IMR-90 (cell line): ENCODE results near the gene INPP4A. TPM values are rescaled to one million over a fixed set of nuclear protein-coding genes. Genes with fewer than 3 reads are reported as not detected.

ENCODE experiments used
- ATAC-seq: fragments of 200-7000 bp; cut with Tn5 transposase; 2 replicates; pipeline ENCODE4 v1.9.1; 2020; ENCODE audit warnings: low read depth, mild to moderate bottlenecking, moderate library complexity
- BruUV-seq: library from RNA; stranded (reverse); fragments of 400-500 nt; replicated peaks from 2 replicates; lab custom pipeline; 2021; lab: Mats Ljungman, UMichigan
- CTCF ChIA-PET: fragments of 300-600 bp; formaldehyde crosslinking; extraction: SDS; loops from one replicate; lab custom pipeline; 2021; ENCODE audit warnings: antibody characterized with exemption; lab: Yijun Ruan, JAX
- POLR2A ChIA-PET: fragments of 300-600 bp; sonication (Branson Sonifier 250); formaldehyde crosslinking; loops from one replicate; lab custom pipeline; 2022; ENCODE audit warnings: antibody characterized with exemption; ENCODE audit not compliant: unreplicated experiment; lab: Charles Lee
- DNase-seq: peaks from one replicate; pipeline ENCODE4 v3.0.0; 2013
- H2AFZ ChIP-seq: replicated peaks from 2 replicates; pipeline ENCODE3; 2013; ENCODE audit warnings: low read length, mild to moderate bottlenecking; ENCODE audit not compliant: poor library complexity
- H2AK5ac ChIP-seq: 2 replicates; pipeline ENCODE4 v1.6.1; 2013; ENCODE audit warnings: low read depth, low read length, inconsistent platforms
- H2AK9ac ChIP-seq: replicated peaks from 2 replicates; pipeline ENCODE3; 2013; ENCODE audit warnings: mild to moderate bottlenecking, low read depth, low read length, moderate library complexity; ENCODE audit not compliant: poor library complexity
- H2BK120ac ChIP-seq: 2 replicates; pipeline ENCODE4 v1.6.1; 2013; ENCODE audit warnings: low read depth, low read length, inconsistent platforms
- H2BK15ac ChIP-seq: 3 replicates; pipeline ENCODE4 v1.6.1; 2013; ENCODE audit warnings: low read depth, low read length, inconsistent platforms
- H2BK20ac ChIP-seq: 2 replicates; pipeline ENCODE4 v1.6.1; 2013; ENCODE audit warnings: low read depth, mild to moderate bottlenecking, inconsistent platforms, low read length, moderate library complexity
- H2BK5ac ChIP-seq: 2 replicates; pipeline ENCODE4 v1.6.1; 2013; ENCODE audit warnings: mild to moderate bottlenecking, low read depth, low read length, inconsistent platforms; ENCODE audit not compliant: poor library complexity, severe bottlenecking
- H3K14ac ChIP-seq: replicated peaks from 2 replicates; pipeline ENCODE4 v1.6.1; 2013; ENCODE audit warnings: low read depth, low read length, inconsistent platforms
- H3K18ac ChIP-seq: 2 replicates; pipeline ENCODE4 v1.6.1; 2013; ENCODE audit warnings: low read depth, low read length, control low read depth
- H3K23ac ChIP-seq: 2 replicates; pipeline ENCODE4 v1.6.1; 2013; ENCODE audit warnings: low read depth, low read length, inconsistent platforms
- H3K27ac ChIP-seq: 2 replicates; pipeline ENCODE4 v1.5.1; 2013; ENCODE audit warnings: mild to moderate bottlenecking, control low read depth, low read length; ENCODE audit not compliant: insufficient read depth
- H3K27me3 ChIP-seq: 2 replicates; pipeline ENCODE4 v1.6.1; 2013; ENCODE audit warnings: low read length; ENCODE audit not compliant: control insufficient read depth, insufficient read depth
- H3K36me3 ChIP-seq: 2 replicates; pipeline ENCODE4 v1.6.1; 2013; ENCODE audit warnings: low read length, mixed read lengths; ENCODE audit not compliant: control insufficient read depth, insufficient read depth
- H3K4ac ChIP-seq: 2 replicates; pipeline ENCODE4 v1.6.1; 2013; ENCODE audit warnings: low read depth, low read length, inconsistent platforms
- H3K4me1 ChIP-seq: 2 replicates; pipeline ENCODE4 v1.6.1; 2013; ENCODE audit warnings: low read length, mixed read lengths; ENCODE audit not compliant: control insufficient read depth, insufficient read depth
- H3K4me2 ChIP-seq: 2 replicates; pipeline ENCODE4 v1.6.1; 2013; ENCODE audit warnings: low read depth, mild to moderate bottlenecking, control low read depth, low read length, moderate library complexity
- H3K4me3 ChIP-seq: 2 replicates; pipeline ENCODE4 v1.5.1; 2013; ENCODE audit warnings: low read depth, mild to moderate bottlenecking, control low read depth, low read length, moderate library complexity; ENCODE audit not compliant: insufficient read depth
- H3K56ac ChIP-seq: 2 replicates; pipeline ENCODE4 v1.6.1; 2013; ENCODE audit warnings: low read length, inconsistent platforms; ENCODE audit not compliant: insufficient read depth; ENCODE audit errors: extremely low read depth
- H3K79me1 ChIP-seq, 2 experiments: 2 replicates each; pipeline ENCODE4 v1.6.1; 2013; ENCODE audit warnings: low read length in 2 of 2, inconsistent platforms in 1 of 2, low read depth in 1 of 2
- H3K9ac ChIP-seq: 2 replicates; pipeline ENCODE4 v1.6.1; 2013; ENCODE audit warnings: low read depth, low read length, control low read depth
- H3K9me1 ChIP-seq: 2 replicates; pipeline ENCODE4 v1.6.1; 2013; ENCODE audit warnings: low read length, inconsistent platforms; ENCODE audit not compliant: insufficient read depth
- H3K9me3 ChIP-seq: 2 replicates; pipeline ENCODE4 v1.6.1; 2013; ENCODE audit warnings: low read length; ENCODE audit not compliant: control insufficient read depth, insufficient read depth
- H4K20me1 ChIP-seq: 2 replicates; pipeline ENCODE4 v1.6.1; 2013; ENCODE audit warnings: low read length, inconsistent platforms; ENCODE audit not compliant: insufficient read depth
- H4K5ac ChIP-seq: 2 replicates; pipeline ENCODE4 v1.6.1; 2013; ENCODE audit warnings: mild to moderate bottlenecking, low read depth, low read length, control low read depth
- H4K8ac ChIP-seq, 2 experiments: 2 replicates each; pipeline ENCODE4 v1.6.1; 2013; ENCODE audit warnings: low read depth in 2 of 2, low read length in 2 of 2, control low read depth in 1 of 2, inconsistent platforms in 1 of 2
- H4K91ac ChIP-seq: 2 replicates; pipeline ENCODE4 v1.6.1; 2013; ENCODE audit warnings: low read depth, low read length, inconsistent platforms; ENCODE audit not compliant: insufficient read depth
- BHLHE40 ChIP-seq: fragments of 150-350 bp; IDR thresholded peaks from 2 replicates; pipeline ENCODE4 v1.6.1; 2016; ENCODE audit warnings: mild to moderate bottlenecking, low read depth, low read length
- CEBPB ChIP-seq: IDR thresholded peaks from 2 replicates; pipeline ENCODE4 v1.6.1; 2012; ENCODE audit warnings: low read depth, low read length, improper control_type of control experiment
- CHD1 ChIP-seq: IDR thresholded peaks from 2 replicates; pipeline ENCODE4 v1.6.1; 2012; ENCODE audit warnings: low read depth, low read length, improper control_type of control experiment
- FOS ChIP-seq: fragments of 150-350 bp; IDR thresholded peaks from 2 replicates; pipeline ENCODE4 v1.6.1; 2016; ENCODE audit warnings: low read depth, low read length
- MAFK ChIP-seq: IDR thresholded peaks from 2 replicates; pipeline ENCODE4 v1.6.1; 2012; ENCODE audit warnings: low read depth, low read length, improper control_type of control experiment
- MAZ ChIP-seq: IDR thresholded peaks from 2 replicates; pipeline ENCODE4 v1.6.1; 2012; ENCODE audit warnings: low read depth, mild to moderate bottlenecking, low read length, improper control_type of control experiment, moderate library complexity, borderline replicate concordance
- MXI1 ChIP-seq: IDR thresholded peaks from 2 replicates; pipeline ENCODE4 v1.6.1; 2012; ENCODE audit warnings: low read depth, mild to moderate bottlenecking, low read length, moderate library complexity, borderline replicate concordance
- NFE2L2 ChIP-seq: fragments of 150-350 bp; IDR thresholded peaks from 2 replicates; pipeline ENCODE4 v1.6.1; 2016; ENCODE audit warnings: low read depth, mild to moderate bottlenecking, low read length
- POLR2A ChIP-seq: IDR thresholded peaks from 2 replicates; pipeline ENCODE4 v1.6.1; 2012; ENCODE audit warnings: mild to moderate bottlenecking, low read depth, low read length
- RAD21 ChIP-seq: IDR thresholded peaks from 2 replicates; pipeline ENCODE4 v1.6.1; 2012; ENCODE audit warnings: low read length, improper control_type of control experiment
- RCOR1 ChIP-seq: IDR thresholded peaks from 2 replicates; pipeline ENCODE4 v1.6.1; 2012; ENCODE audit warnings: mild to moderate bottlenecking, low read length, improper control_type of control experiment; ENCODE audit not compliant: insufficient replicate concordance
- RFX5 ChIP-seq: IDR thresholded peaks from 2 replicates; pipeline ENCODE4 v1.8.0; 2012; ENCODE audit warnings: low read depth, mild to moderate bottlenecking, low read length, moderate library complexity
- SMC3 ChIP-seq: fragments of 150-350 bp; IDR thresholded peaks from 2 replicates; pipeline ENCODE4 v1.6.1; 2016; ENCODE audit warnings: low read depth, mild to moderate bottlenecking, antibody characterized with exemption, low read length, moderate library complexity
- WGBS, 2 experiments: methylation state at CpG; one replicate each; pipeline versions ENCODE4 v1.1.5 to v1.1.7; 2013; ENCODE audit warnings: missing lambda C conversion rate in 2 of 2; ENCODE audit not compliant: insufficient read length in 1 of 2; ENCODE audit errors: extremely low coverage in 2 of 2; 5-methylcytosine and 5-hydroxymethylcytosine counted together
- dilution Hi-C: fragments of 300-500 bp; cut with HindIII; formaldehyde crosslinking; loops from one replicate; pipeline ENCODE4 v1.14.3; 2018; ENCODE audit warnings: low sequenced_read_pairs; ENCODE audit not compliant: unreplicated experiment
- in situ Hi-C: fragments of 300-500 bp; cut with MboI; formaldehyde crosslinking; loops from 3 replicates; pipeline ENCODE4 v1.14.3; 2019; ENCODE audit warnings: low sequenced_read_pairs, inconsistent platforms, mixed read lengths
- intact Hi-C: fragments of 100-400 bp; cut with micrococcal nuclease; formaldehyde crosslinking; loops from 2 replicates; pipeline ENCODE4 v1.10.0; 2022
- polyA plus RNA-seq, 3 experiments: library from polyadenylated mRNA; depleted of rRNA; stranded (reverse); fragments of >200 nt; gene quantifications; 2 replicates each; pipeline ENCODE4 v1.2.3, GENCODE V29; 2012; ENCODE audit warnings: low replicate concordance in 1 of 3
- total RNA-seq: library from RNA; depleted of rRNA; stranded (reverse); fragments of >200 nt; gene quantifications from 2 replicates; pipeline ENCODE4 v1.2.3, GENCODE V29; 2012
- TF ChIP-seq, protein P1 (sequence below): fragments of 150-350 bp; IDR thresholded peaks from 2 replicates; pipeline ENCODE4 v1.6.1; 2016; ENCODE audit warnings: low read depth, mild to moderate bottlenecking, low read length, moderate library complexity, borderline replicate concordance
- TF ChIP-seq, protein P2 (sequence below): conservative IDR thresholded peaks from 2 replicates; pipeline ENCODE4 v1.5.1; 2012; ENCODE audit warnings: mild to moderate bottlenecking, low read depth, low read length, improper control_type of control experiment
- TF ChIP-seq, protein P3 (sequence below): fragments of 150-350 bp; IDR thresholded peaks from 2 replicates; pipeline ENCODE4 v1.6.1; 2017; ENCODE audit warnings: mild to moderate bottlenecking, antibody characterized with exemption, low read length, low read depth

The INPP4A gene
- total and polyA plus RNA-seq, 2 of the 4 experiments (the other 2 are of a cell fraction) = 14.5 to 27.1 TPM

GRCh38 chr2:98501223-98501622 is 56.6 kb downstream of the INPP4A start:
- H3K56ac ChIP-seq = no peak overlapping the region
- H3K9ac ChIP-seq = no peak overlapping the region
- in situ Hi-C loops = no loop called here
- no peak overlapping the region for H4K91ac ChIP-seq
- H3K36me3 ChIP-seq = no peaks in the 10 kb centered on the region
- H3K9me1 ChIP-seq = peaks cover 13% of the 10 kb centered on the region; the same call in 1 of the 2 replicates
- TF ChIP-seq POLR2A (no peak), MAFK (no peak), CEBPB (no peak), SMC3 (no peak), FOS (no peak), BHLHE40 (no peak), RAD21 (no peak), CHD1 (no peak), MAZ (no peak), MXI1 (no peak), RFX5 (no peak), NFE2L2 (no peak), RCOR1 (no peak)
- TF ChIP-seq, protein P1, sequence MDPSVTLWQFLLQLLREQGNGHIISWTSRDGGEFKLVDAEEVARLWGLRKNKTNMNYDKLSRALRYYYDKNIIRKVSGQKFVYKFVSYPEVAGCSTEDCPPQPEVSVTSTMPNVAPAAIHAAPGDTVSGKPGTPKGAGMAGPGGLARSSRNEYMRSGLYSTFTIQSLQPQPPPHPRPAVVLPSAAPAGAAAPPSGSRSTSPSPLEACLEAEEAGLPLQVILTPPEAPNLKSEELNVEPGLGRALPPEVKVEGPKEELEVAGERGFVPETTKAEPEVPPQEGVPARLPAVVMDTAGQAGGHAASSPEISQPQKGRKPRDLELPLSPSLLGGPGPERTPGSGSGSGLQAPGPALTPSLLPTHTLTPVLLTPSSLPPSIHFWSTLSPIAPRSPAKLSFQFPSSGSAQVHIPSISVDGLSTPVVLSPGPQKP = no peak
- TF ChIP-seq, protein P2, sequence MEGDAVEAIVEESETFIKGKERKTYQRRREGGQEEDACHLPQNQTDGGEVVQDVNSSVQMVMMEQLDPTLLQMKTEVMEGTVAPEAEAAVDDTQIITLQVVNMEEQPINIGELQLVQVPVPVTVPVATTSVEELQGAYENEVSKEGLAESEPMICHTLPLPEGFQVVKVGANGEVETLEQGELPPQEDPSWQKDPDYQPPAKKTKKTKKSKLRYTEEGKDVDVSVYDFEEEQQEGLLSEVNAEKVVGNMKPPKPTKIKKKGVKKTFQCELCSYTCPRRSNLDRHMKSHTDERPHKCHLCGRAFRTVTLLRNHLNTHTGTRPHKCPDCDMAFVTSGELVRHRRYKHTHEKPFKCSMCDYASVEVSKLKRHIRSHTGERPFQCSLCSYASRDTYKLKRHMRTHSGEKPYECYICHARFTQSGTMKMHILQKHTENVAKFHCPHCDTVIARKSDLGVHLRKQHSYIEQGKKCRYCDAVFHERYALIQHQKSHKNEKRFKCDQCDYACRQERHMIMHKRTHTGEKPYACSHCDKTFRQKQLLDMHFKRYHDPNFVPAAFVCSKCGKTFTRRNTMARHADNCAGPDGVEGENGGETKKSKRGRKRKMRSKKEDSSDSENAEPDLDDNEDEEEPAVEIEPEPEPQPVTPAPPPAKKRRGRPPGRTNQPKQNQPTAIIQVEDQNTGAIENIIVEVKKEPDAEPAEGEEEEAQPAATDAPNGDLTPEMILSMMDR = no peak
- TF ChIP-seq, protein P3, sequence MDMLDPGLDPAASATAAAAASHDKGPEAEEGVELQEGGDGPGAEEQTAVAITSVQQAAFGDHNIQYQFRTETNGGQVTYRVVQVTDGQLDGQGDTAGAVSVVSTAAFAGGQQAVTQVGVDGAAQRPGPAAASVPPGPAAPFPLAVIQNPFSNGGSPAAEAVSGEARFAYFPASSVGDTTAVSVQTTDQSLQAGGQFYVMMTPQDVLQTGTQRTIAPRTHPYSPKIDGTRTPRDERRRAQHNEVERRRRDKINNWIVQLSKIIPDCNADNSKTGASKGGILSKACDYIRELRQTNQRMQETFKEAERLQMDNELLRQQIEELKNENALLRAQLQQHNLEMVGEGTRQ = no peak
- no peak overlapping the region for H2BK5ac ChIP-seq
- DNase-seq (no peak), ATAC-seq (no peak)
- peaks cover 27 to 46% of the 10 kb centered on the region in 2 experiments for H3K79me1 ChIP-seq
- H3K23ac ChIP-seq = no peak overlapping the region
- dilution Hi-C loops = no loop called here
- no TSS peak for BruUV-seq
- H4K5ac ChIP-seq = no peak overlapping the region
- no peak overlapping the region for H3K4me2 ChIP-seq
- no peak overlapping the region for H3K18ac ChIP-seq
- H3K27ac ChIP-seq = no peak overlapping the region
- H2BK15ac ChIP-seq = no peak overlapping the region
- peaks cover 15% of the 10 kb centered on the region for H4K20me1 ChIP-seq
- no peak overlapping the region for H2AFZ ChIP-seq
- 83% methylated on average over 1 of the region's 4 CpGs; no CpG with 5 or more reads in 1 of the 2 experiments for WGBS, 2 experiments
- intact Hi-C loops = no loop called here
- H4K8ac ChIP-seq = no peak overlapping the region
- H3K4me1 ChIP-seq = peaks cover 17% of the 10 kb centered on the region
- H3K27me3 ChIP-seq = no peaks in the 10 kb centered on the region
- no peak overlapping the region for H2BK20ac ChIP-seq
- H3K9me3 ChIP-seq = peaks cover 2% of the 10 kb centered on the region; the same call in 1 of the 2 replicates
- H3K4me3 ChIP-seq = no peak overlapping the region
- no peak overlapping the region for H2AK9ac ChIP-seq
- H2BK120ac ChIP-seq = no peak overlapping the region
- no peak overlapping the region for H3K14ac ChIP-seq
- POLR2A ChIA-PET = no interaction called here
- H2AK5ac ChIP-seq = no peak overlapping the region
- no peak overlapping the region for H3K4ac ChIP-seq
- CTCF ChIA-PET = no interaction called here
